Measurements from ENCODE around the gene SCG3.

SCG3 gene

GRCh38 chr15:51737522-51738305 lies 56.4 kb downstream of the SCG3 start, which contains the start of gene LYSMD2:
Gene LYSMD2, minus strand, starts transcription at chr15:51737655. Its CDS starts 33 bp downstream, at chr15:51737622.
- H3K9ac ChIP-seq (ENCODE audit: low read length) = peak within 1 kb of the TSS; percentile 74
- peak within 1 kb of the TSS; percentile 91 for H3K4me2 ChIP-seq (ENCODE audit: low read length)
- peaks cover 42% of the 10 kb centered on the region for H3K4me1 ChIP-seq (ENCODE audit: low read length)
- H2AFZ ChIP-seq (ENCODE audit: low read depth, low read length) = peak within 1 kb of the TSS; percentile 48; the same call in 1 of the 2 replicates
- peak within 1 kb of the TSS; percentile 94 for H3K27ac ChIP-seq (ENCODE audit: low read length)
- no peaks in the 10 kb centered on the region for H3K27me3 ChIP-seq (ENCODE audit: low read depth, low read length)
- peaks cover 8% of the 10 kb centered on the region for H3K36me3 ChIP-seq (replicated peaks; ENCODE audit: low read depth, low read length)
- peak within 1 kb of the TSS; percentile 75 for H3K4me3 ChIP-seq (ENCODE audit: low read length)
- TF ChIP-seq, protein P1, sequence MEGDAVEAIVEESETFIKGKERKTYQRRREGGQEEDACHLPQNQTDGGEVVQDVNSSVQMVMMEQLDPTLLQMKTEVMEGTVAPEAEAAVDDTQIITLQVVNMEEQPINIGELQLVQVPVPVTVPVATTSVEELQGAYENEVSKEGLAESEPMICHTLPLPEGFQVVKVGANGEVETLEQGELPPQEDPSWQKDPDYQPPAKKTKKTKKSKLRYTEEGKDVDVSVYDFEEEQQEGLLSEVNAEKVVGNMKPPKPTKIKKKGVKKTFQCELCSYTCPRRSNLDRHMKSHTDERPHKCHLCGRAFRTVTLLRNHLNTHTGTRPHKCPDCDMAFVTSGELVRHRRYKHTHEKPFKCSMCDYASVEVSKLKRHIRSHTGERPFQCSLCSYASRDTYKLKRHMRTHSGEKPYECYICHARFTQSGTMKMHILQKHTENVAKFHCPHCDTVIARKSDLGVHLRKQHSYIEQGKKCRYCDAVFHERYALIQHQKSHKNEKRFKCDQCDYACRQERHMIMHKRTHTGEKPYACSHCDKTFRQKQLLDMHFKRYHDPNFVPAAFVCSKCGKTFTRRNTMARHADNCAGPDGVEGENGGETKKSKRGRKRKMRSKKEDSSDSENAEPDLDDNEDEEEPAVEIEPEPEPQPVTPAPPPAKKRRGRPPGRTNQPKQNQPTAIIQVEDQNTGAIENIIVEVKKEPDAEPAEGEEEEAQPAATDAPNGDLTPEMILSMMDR (IDR thresholded peaks at IDR 0.05; ENCODE audit: low read depth, low read length) = no peak
- no peak for TF ChIP-seq EZH2phosphoT487 (IDR thresholded peaks at IDR 0.05; ENCODE audit: low read depth)
- peaks cover 7% of the 10 kb centered on the region; the same call in 1 of the 2 replicates for H4K20me1 ChIP-seq (ENCODE audit: insufficient read depth, low read length)
- peaks cover 55% of the 10 kb centered on the region for H3K79me2 ChIP-seq (ENCODE audit: low read length)
- no peaks in the 10 kb centered on the region for H3K9me3 ChIP-seq (ENCODE audit: insufficient read depth, low read length)

- Histone ChIP-seq H3K4me2 (ENCODE audit: low read length) (peak overlapping the region; percentile 91), H3K4me1 (ENCODE audit: low read length) (peaks cover 34% of the 10 kb centered on the region), H3K9ac (ENCODE audit: low read length) (0 out of 2 replicates have a peak overlapping the region, but pooled peaks have one; percentile 74), H3K27me3 (ENCODE audit: low read depth, low read length) (0 out of 2 replicates have a peak, but pooled peaks cover 4% of the 10 kb centered on the region), H3K27ac (ENCODE audit: low read length) (peak overlapping the region; percentile 94), H4K20me1 (ENCODE audit: insufficient read depth, low read length) (peaks cover 7% of the 10 kb centered on the region; the same call in 1 of the 2 replicates), H2AFZ (ENCODE audit: low read depth, low read length) (0 out of 2 replicates have a peak overlapping the region, but pooled peaks have one; percentile 48), H3K9me3 (ENCODE audit: insufficient read depth, low read length) (no peaks in the 10 kb centered on the region), H3K79me2 (ENCODE audit: low read length) (peaks cover 47% of the 10 kb centered on the region), H3K4me3 (ENCODE audit: low read length) (peak overlapping the region; percentile 75), H3K36me3 (replicated peaks; ENCODE audit: low read depth, low read length) (peaks cover 1% of the 10 kb centered on the region)
- TF ChIP-seq, protein P1 (IDR thresholded peaks at IDR 0.05; ENCODE audit: low read depth, low read length) = no peak
- TF ChIP-seq EZH2phosphoT487 (IDR thresholded peaks at IDR 0.05; ENCODE audit: low read depth) = no peak
Observed at GRCh38 chr15:51738553-51738952, 57.2 kb downstream of the SCG3 start.

- no peaks in the 10 kb centered on the region for H3K36me3 ChIP-seq (replicated peaks; ENCODE audit: low read depth, low read length)
- 0 out of 2 replicates have a peak, but pooled peaks cover 9% of the 10 kb centered on the region for H3K27me3 ChIP-seq (ENCODE audit: low read depth, low read length)
- H4K20me1 ChIP-seq (ENCODE audit: insufficient read depth, low read length) = peaks cover 7% of the 10 kb centered on the region; the same call in 1 of the 2 replicates
- H3K4me3 ChIP-seq (ENCODE audit: low read length) = no peak overlapping the region
- H3K9ac ChIP-seq (ENCODE audit: low read length) = no peak overlapping the region
- peaks cover 41% of the 10 kb centered on the region for H3K79me2 ChIP-seq (ENCODE audit: low read length)
- peaks cover 27% of the 10 kb centered on the region for H3K4me1 ChIP-seq (ENCODE audit: low read length)
- H3K9me3 ChIP-seq (ENCODE audit: insufficient read depth, low read length) = no peaks in the 10 kb centered on the region
- no peak overlapping the region for H3K27ac ChIP-seq (ENCODE audit: low read length)
- TF ChIP-seq EZH2phosphoT487 (IDR thresholded peaks at IDR 0.05; ENCODE audit: low read depth) = no peak
- TF ChIP-seq, protein P1 (IDR thresholded peaks at IDR 0.05; ENCODE audit: low read depth, low read length) = no peak
- H2AFZ ChIP-seq (ENCODE audit: low read depth, low read length) = no peak overlapping the region
- H3K4me2 ChIP-seq (ENCODE audit: low read length) = no peak overlapping the region
Observed at GRCh38 chr15:51739061-51739712, 57.9 kb downstream of the SCG3 start.

DNA sequence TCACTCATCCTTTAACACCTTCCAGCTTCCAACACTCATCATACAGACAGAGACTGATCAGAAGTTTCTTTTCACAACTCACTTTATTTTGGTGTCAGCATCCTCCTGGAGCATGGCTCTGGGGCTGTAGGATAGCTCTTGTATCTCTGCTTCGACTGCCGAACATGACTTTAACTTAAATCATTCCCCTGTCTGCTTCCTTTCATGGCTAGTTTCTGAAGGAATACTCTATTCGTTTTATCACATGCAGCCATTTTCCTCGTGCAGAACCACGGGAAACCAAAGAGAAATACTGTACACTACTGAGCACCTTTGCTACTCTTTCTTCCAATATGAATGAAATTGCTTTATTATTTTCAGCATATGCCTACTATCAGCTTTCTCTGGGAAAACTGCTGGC lies 68.0 kb downstream of the SCG3 start:
- 0 out of 2 replicates have a peak overlapping the region, but pooled peaks have one; percentile 91 for H3K4me2 ChIP-seq (ENCODE audit: low read length)
- H3K79me2 ChIP-seq (ENCODE audit: low read length) = no peaks in the 10 kb centered on the region
- no peaks in the 10 kb centered on the region for H3K36me3 ChIP-seq (replicated peaks; ENCODE audit: low read depth, low read length)
- peaks cover 18% of the 10 kb centered on the region for H3K27me3 ChIP-seq (ENCODE audit: low read depth, low read length)
- no peak overlapping the region for H2AFZ ChIP-seq (ENCODE audit: low read depth, low read length)
- H3K9ac ChIP-seq (ENCODE audit: low read length) = no peak overlapping the region
- TF ChIP-seq, protein P1 (IDR thresholded peaks at IDR 0.05; ENCODE audit: low read depth, low read length) = no peak
- TF ChIP-seq EZH2phosphoT487 (IDR thresholded peaks at IDR 0.05; ENCODE audit: low read depth) = no peak
- no peaks in the 10 kb centered on the region for H3K9me3 ChIP-seq (ENCODE audit: insufficient read depth, low read length)
- H4K20me1 ChIP-seq (ENCODE audit: insufficient read depth, low read length) = no peaks in the 10 kb centered on the region
- H3K27ac ChIP-seq (ENCODE audit: low read length) = no peak overlapping the region
- no peak overlapping the region for H3K4me3 ChIP-seq (ENCODE audit: low read length)
- peaks cover 25% of the 10 kb centered on the region for H3K4me1 ChIP-seq (ENCODE audit: low read length)

All from OCI-LY3 (cell line).